ENCODE results near the gene TYW1B.
"Not testable (repeated sequence)": the region's sequence is repeated elsewhere in the genome, so short reads cannot be mapped to it uniquely, and the experiment has no call there.

TYW1B gene

GRCh38 chr7:72696643-72697042, 131.4 kb downstream of the TYW1B start:
- not testable (repeated sequence) for DNase-seq (ENCODE audit: low read depth, low spot score)

- not testable (repeated sequence) for DNase-seq (ENCODE audit: low read depth, low spot score)
Observed at GRCh38 chr7:72695482-72695881, 132.5 kb downstream of the TYW1B start.

DNA sequence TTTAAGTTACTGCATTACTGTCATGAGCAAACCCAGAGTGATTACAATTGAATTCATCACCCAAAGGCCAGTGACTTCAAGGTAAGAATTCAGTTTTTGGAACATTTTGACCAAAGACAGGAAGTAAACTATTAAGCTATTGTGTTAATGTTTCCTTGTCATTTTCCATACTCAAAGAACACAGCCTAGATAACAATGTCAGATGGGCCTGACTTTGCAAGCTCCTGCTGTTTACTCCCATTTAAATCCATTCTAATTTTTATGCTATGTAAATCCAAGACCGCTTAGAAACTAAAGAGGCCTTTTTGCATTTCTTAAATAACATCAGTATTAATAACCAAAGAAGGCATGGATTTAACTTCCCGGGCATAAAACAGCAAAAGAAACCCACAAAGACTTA, 136.6 kb downstream of the TYW1B start:
- not testable (repeated sequence) for DNase-seq (ENCODE audit: low read depth, low spot score)

- not testable (repeated sequence) for DNase-seq (ENCODE audit: low read depth, low spot score)
Observed at GRCh38 chr7:72690177-72690576, 137.8 kb downstream of the TYW1B start.

DNA sequence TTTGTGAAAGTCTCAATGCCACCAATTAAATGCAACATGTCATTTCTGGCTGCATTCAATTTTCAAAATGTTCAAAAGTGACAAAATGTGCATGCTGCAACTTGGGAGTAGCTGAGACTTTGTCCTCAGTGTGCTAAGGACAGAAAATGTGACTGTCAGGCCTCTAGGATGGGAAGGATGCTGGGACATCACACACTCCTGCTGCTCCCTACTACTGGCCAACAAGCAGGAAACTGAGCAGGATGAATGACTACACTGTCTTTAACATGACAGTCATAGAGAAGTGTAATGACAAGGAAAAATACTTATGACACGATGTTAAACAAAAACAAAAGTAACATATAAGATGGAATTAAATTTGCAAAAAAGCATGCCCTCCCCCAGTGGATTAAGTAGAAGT, 138.7 kb downstream of the TYW1B start:
- not testable (repeated sequence) for DNase-seq (ENCODE audit: low read depth, low spot score)

DNA sequence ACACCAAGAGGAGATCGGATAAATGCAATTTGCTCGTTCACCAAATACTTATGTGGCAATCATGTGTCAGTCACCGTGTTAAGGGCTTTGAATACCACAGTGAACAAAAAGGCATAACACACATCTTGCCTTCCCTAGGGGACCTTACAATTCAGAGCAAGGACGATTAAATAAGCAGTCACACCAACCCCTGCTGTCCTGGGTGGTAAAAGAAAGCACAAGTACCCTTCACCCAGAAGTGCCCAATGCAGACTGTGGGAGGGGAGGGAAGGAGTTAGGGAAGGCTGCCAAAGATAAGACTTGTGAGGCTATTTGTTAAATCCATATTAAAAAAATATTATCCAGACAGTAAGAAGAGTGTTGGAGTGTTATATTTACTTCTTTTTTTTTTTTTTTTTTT, 146.8 kb downstream of the TYW1B start:
- not testable (repeated sequence) for DNase-seq (ENCODE audit: low read depth, low spot score)

GRCh38 chr7:72676880-72677279, 151.1 kb downstream of the TYW1B start:
- DNase-seq (ENCODE audit: low read depth, low spot score) = not testable (repeated sequence)

- not testable (repeated sequence) for DNase-seq (ENCODE audit: low read depth, low spot score)
Observed at GRCh38 chr7:72676086-72676690, 151.8 kb downstream of the TYW1B start.

DNA sequence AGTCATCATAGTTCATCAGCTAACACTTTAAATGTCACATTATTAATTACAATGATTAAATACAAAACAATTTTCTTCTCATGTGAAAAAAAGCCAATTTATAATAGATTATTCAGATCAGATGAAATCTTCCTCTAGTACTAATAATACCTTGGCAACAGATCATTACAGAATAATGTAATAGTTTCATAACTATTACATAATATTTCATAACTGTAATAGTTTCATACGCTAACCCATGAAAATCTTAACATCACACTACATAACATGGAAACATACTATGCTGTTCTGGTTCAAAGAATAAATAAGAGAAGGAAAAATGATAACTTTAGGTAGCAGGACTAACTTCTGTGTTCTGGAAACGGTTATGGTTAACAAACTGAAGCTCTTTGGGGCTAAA, 152.3 kb downstream of the TYW1B start:
- not testable (repeated sequence) for DNase-seq (ENCODE audit: low read depth, low spot score)

GRCh38 chr7:72674394-72674793, 153.6 kb downstream of the TYW1B start:
- no peak for DNase-seq (ENCODE audit: low read depth, low spot score)

DNA sequence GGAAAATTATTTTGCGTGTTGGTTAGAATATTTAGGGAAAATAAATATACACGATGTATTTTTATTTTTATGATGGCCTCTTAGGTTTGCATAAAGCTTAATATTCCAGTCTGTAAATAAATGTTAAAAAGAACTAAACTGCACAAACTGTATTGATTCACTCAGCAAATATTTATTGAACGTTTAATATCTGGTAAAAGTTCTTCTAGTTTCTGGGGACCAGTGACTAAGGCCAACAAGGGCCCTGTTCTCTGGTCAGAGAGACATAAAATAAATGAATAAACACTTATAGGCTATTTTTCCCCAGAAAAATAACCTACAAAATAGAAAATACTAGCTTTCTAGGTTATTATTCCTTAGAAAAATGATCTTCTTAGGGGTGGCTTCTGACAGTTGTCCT, 157.2 kb downstream of the TYW1B start:
- not testable (repeated sequence) for DNase-seq (ENCODE audit: low read depth, low spot score)

GRCh38 chr7:72668435-72668834, 159.6 kb downstream of the TYW1B start:
- not testable (repeated sequence) for DNase-seq (ENCODE audit: low read depth, low spot score)

DNA sequence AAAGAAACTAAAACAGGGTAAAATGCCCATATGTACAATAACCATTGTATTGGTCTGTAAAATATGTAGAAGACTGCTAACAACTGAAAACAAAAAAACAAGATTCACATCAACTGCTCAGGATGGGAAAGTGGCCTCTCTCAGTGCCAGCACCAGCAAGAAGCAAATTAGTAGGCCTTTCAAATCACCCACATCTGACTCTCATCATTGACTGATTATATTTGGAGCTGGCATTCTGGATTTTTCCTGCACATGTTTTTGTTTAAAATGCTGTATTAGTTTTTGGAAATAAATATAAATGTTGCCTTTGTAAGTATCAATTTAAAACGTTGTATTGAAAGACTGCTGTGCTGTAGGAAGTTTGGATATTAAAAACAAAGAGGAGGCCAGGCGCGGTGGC, 161.0 kb downstream of the TYW1B start:
- DNase-seq (ENCODE audit: low read depth, low spot score) = not testable (repeated sequence)

GRCh38 chr7:72648574-72648973, 179.4 kb downstream of the TYW1B start:
- not testable (repeated sequence) for DNase-seq (ENCODE audit: low read depth, low spot score)

GRCh38 chr7:72643708-72644107, 184.3 kb downstream of the TYW1B start:
- not testable (repeated sequence) for DNase-seq (ENCODE audit: low read depth, low spot score)

DNA sequence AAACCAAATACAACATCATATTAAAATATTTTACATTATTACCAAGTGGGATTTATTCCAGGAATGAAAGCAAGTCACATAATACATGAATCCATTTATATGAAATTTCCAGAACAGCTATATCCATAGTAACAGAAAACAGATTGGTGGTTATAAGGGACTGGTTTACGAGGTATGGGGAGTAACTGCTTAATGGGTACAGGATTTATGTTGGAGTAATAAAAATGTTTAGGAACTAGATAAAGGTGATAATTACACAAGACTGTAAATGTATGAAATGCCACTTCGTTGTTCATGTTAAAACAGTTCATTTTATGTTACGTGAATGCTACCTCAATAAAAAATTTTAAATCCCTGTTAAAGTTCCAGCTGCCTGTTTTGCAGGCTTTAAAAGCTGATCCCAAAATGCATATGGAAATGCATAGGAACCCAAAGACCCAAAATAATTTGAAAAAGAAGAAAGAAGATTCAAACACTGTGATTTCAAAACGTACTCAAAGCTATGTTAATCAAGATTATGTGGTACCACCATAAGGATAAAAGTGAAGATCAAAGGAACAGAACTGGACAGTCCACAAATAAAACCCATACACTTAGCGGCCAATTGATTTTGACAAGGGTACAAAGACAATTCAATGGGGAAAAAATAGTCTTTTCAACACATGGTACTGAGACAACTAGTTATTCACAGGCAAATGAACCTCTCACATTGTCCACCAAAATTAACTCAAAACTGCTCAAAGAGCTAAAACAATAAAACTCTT, 186.3 kb downstream of the TYW1B start:
- not testable (repeated sequence) for DNase-seq (ENCODE audit: low read depth, low spot score)

- not testable (repeated sequence) for DNase-seq (ENCODE audit: low read depth, low spot score)
Observed at GRCh38 chr7:72640740-72641139, 187.3 kb downstream of the TYW1B start.

GRCh38 chr7:72635273-72635908, 192.6 kb downstream of the TYW1B start:
- not testable (repeated sequence) for DNase-seq (ENCODE audit: low read depth, low spot score)

DNA sequence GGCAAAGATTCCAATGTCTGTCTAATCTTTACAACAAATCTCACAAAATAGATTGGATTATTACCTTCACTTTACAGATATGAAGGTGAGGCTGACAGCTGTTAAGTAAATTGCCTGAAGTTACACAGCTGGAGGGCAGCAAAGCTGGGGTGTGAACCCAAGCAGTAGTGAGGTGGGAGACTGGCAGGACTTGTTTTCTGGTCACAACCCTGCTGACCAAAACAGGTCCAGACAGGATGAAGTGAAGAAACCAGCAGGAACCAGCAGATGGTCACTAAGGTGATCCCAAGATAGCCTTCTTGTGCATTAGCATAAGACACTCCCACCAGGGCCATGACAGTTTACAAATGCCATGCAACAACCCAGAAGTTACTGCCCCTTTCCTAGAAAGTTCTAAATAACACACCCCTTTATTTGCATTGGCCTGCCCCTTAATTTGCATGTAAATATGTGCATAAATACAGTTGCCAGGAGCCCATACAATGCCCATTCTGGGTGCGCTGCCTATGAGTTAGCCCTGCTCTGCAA, 195.2 kb downstream of the TYW1B start:
- not testable (repeated sequence) for DNase-seq (ENCODE audit: low read depth, low spot score)

DNA sequence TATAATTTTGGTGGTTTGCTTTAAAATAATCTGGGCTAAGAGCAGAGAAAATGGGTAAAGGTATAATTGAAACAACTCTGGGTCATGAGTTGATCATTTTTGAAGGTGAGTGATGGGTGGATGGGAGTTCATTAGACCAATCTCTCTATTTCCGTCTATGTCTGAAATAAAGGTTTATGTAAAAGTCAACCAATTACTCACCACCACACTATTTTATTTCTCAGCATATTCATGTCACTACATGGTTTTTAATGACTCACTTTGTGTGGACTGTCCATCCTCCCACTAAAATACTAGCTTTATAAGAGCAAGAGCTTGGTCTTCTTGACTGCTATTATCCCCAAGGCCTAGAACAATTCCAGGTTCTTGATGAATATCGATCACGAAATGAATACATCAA, 199.6 kb downstream of the TYW1B start:
- not testable (repeated sequence) for DNase-seq (ENCODE audit: low read depth, low spot score)

DNA sequence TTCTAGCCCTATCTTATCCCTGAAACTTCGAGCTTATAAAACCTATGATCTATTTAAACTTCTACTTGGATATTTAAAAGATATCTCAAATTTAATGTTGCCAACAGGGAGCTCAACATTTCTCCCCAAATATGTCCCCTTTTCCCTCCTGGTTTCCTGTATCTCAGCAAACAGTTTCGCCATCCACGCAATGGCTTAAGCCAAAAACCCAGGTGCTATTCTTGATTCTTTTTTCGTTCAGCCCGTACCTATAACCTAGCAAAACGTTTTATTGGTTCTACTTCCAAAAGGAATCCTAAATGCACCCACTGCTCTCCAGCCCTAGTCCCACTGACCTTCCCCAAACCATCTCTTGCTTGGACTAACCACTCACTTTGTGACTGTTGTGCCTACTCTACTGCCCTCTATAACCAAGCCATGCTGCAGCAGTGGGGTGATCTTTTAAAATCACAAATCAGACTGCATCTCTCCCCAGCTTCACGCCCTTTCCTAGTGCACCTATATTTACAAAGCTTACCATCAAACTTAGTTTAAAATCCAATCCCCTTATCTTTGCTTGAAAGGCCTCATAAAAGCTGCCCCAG, 201.5 kb downstream of the TYW1B start:
- DNase-seq (ENCODE audit: low read depth, low spot score) = not testable (repeated sequence)

All from activated naive CD8-positive, alpha-beta T cell treated with anti-CD3 and anti-CD28 coated beads, Interleukin-2, amount 50 U/mL, for 16 hours (primary cell).